ENCODE results near the gene EBF3. TPM values are rescaled to one million over a fixed set of nuclear protein-coding genes. Genes with fewer than 3 reads are reported as not detected.

The EBF3 gene
- total and polyA plus RNA-seq, 9 of the 15 experiments (the other 6 are each of a cell fraction or from before 2014, with no cell fraction given), result not detected

DNA sequence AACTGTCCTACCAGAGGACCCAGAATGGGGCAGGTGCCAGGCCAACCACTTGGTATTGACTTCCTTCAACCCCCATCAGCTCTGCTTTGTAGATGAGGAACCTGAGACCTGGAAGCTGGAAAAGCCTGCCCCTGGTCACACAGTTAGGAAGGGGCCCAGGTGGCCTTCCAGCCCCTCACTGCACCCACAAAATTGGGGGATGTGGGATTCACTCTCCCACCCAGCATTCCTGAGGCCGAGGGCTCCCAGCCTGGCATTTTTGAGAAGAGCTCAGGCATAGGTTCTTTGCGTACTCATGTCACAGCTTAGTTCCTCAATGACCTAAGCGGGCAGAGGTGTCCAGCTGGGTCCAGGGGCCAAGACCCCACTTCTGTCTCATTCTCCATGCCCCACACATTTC lies 46.1 kb downstream of the EBF3 start:
- FAIRE-seq, result no peak
- intact Hi-C loops (cut with micrococcal nuclease) (no loop called here), in situ Hi-C loops (cut with MboI) (no loop called here)
- H4K20me1 ChIP-seq (replicated peaks; ENCODE audit: control insufficient read depth, insufficient read depth, low read length), result no peaks in the 10 kb centered on the region
- no peaks in the 10 kb centered on the region for H3K9me1 ChIP-seq (ENCODE audit: control insufficient read depth, insufficient read depth, low read length)
- H3K9me3 ChIP-seq (replicated peaks; ENCODE audit: control insufficient read depth, insufficient read depth, low read depth, low read length), result no peaks in the 10 kb centered on the region
- no peak for TF ChIP-seq CAMTA2 (CRISPR knock-in tag; conservative IDR thresholded peaks at IDR 0.05)
- TF ChIP-seq KHSRP (IDR thresholded peaks at IDR 0.05), result no peak
- no peak for TF ChIP-seq BRCA1 (IDR thresholded peaks at IDR 0.05)
- TF ChIP-seq BRCA1 (CRISPR knock-in tag; IDR thresholded peaks at IDR 0.05), result no peak
- no peak for TF ChIP-seq ELF4 (CRISPR knock-in tag; IDR thresholded peaks at IDR 0.05)
- TF ChIP-seq, protein P1, sequence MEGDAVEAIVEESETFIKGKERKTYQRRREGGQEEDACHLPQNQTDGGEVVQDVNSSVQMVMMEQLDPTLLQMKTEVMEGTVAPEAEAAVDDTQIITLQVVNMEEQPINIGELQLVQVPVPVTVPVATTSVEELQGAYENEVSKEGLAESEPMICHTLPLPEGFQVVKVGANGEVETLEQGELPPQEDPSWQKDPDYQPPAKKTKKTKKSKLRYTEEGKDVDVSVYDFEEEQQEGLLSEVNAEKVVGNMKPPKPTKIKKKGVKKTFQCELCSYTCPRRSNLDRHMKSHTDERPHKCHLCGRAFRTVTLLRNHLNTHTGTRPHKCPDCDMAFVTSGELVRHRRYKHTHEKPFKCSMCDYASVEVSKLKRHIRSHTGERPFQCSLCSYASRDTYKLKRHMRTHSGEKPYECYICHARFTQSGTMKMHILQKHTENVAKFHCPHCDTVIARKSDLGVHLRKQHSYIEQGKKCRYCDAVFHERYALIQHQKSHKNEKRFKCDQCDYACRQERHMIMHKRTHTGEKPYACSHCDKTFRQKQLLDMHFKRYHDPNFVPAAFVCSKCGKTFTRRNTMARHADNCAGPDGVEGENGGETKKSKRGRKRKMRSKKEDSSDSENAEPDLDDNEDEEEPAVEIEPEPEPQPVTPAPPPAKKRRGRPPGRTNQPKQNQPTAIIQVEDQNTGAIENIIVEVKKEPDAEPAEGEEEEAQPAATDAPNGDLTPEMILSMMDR (IDR thresholded peaks at IDR 0.05 in 2 of 3, conservative IDR thresholded peaks at IDR 0.05 in 1 of 3; ENCODE audit: insufficient read depth in 2 of 3, low read depth in 1 of 3, low read length in 3 of 3), result no peak
- TF ChIP-seq POLR2B (IDR thresholded peaks at IDR 0.05; ENCODE audit: low read depth, partially characterized antibody), result no peak
- TF ChIP-seq, protein P2, sequence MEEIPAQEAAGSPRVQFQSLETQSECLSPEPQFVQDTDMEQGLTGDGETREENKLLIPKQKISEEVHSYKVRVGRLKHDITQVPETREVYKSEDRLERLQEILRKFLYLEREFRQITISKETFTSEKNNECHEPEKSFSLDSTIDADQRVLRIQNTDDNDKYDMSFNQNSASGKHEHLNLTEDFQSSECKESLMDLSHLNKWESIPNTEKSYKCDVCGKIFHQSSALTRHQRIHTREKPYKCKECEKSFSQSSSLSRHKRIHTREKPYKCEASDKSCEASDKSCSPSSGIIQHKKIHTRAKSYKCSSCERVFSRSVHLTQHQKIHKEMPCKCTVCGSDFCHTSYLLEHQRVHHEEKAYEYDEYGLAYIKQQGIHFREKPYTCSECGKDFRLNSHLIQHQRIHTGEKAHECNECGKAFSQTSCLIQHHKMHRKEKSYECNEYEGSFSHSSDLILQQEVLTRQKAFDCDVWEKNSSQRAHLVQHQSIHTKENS (CRISPR knock-in tag; IDR thresholded peaks at IDR 0.05), result no peak
- no peak for TF ChIP-seq ARID2 (IDR thresholded peaks at IDR 0.05)
- TF ChIP-seq, protein P3, sequence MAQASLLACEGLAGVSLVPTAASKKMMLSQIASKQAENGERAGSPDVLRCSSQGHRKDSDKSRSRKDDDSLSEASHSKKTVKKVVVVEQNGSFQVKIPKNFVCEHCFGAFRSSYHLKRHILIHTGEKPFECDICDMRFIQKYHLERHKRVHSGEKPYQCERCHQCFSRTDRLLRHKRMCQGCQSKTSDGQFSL (CRISPR knock-in tag; IDR thresholded peaks at IDR 0.05), result no peak
- TF ChIP-seq, protein P3 (tag; IDR thresholded peaks at IDR 0.05), result no peak
- TF ChIP-seq MTA2 (IDR thresholded peaks at IDR 0.05; ENCODE audit: low read depth), result no peak
- no peak for TF ChIP-seq TBP (optimal IDR thresholded peaks at IDR 0.05; ENCODE audit: low read depth, low read length)
- no peak for TF ChIP-seq ZFP36 (IDR thresholded peaks at IDR 0.05; ENCODE audit: low read depth, low read length, partially characterized antibody)
- TF ChIP-seq SMARCA4 (IDR thresholded peaks at IDR 0.05), result no peak
- TF ChIP-seq BRD9 (IDR thresholded peaks at IDR 0.05; ENCODE audit: low read depth, partially characterized antibody), result no peak
- no peak for TF ChIP-seq ZNF561 (CRISPR knock-in tag; conservative IDR thresholded peaks at IDR 0.05)
- ATAC-seq, result no peak
- H3K4me2 ChIP-seq (ENCODE audit: insufficient read depth, low read length), result no peak overlapping the region
- H3K27me3 ChIP-seq (ENCODE audit: control insufficient read depth in 2 of 2, insufficient read depth in 2 of 2, low read length in 2 of 2), result peaks cover 0 to 40% of the 10 kb centered on the region in 2 experiments; a peak in 3 of 5 replicates
- no TSS peak for BruUV-seq (replicated peaks)
- POLR2A ChIA-PET, result no interaction called here
- no peaks in the 10 kb centered on the region for H3K4me1 ChIP-seq (replicated peaks in 1 of 2; ENCODE audit: control insufficient read depth in 2 of 2, insufficient read depth in 2 of 2, low read length in 2 of 2)
- no peak overlapping the region for H3K4me3 ChIP-seq
- CTCF ChIA-PET (ENCODE audit: low intra/inter-chr PET ratio), result no interaction called here
- no peaks in the 10 kb centered on the region for H3K79me2 ChIP-seq (ENCODE audit: control insufficient read depth, insufficient read depth, low read length)
- no peak for DNase-seq (ENCODE audit: extremely low read depth in 1 of 4, low spot score in 3 of 4)
- WGBS (ENCODE audit: insufficient coverage, low coverage, missing lambda C conversion rate), result 0% methylated on average over 3 of the region's 3 CpGs
- H3K9ac ChIP-seq (ENCODE audit: insufficient read depth in 1 of 2, low read depth in 2 of 2, low read length in 2 of 2), result no peak overlapping the region
- no peak overlapping the region for H3K27ac ChIP-seq (ENCODE audit: extremely low read depth, low read depth, low read length)
- no peak overlapping the region for H2AFZ ChIP-seq (ENCODE audit: low read depth, low read length)
- H3K36me3 ChIP-seq (ENCODE audit: control insufficient read depth, insufficient read depth, low read length), result no peaks in the 10 kb centered on the region
